H9 (cell line): Measurements from ENCODE around the gene NPC1. TPM values are rescaled to one million over a fixed set of nuclear protein-coding genes. Genes with fewer than 3 reads are reported as not detected.
A peak's percentile ranks its signal among the peaks of the same experiment; 100 is the strongest.

ENCODE experiments used
- DNase-seq: peaks from one replicate; pipeline ENCODE4 v3.0.0-alpha.2; 2017
- H2AFZ ChIP-seq: one replicate; pipeline ENCODE4 v1.6.1; 2013; ENCODE audit warnings: mild to moderate bottlenecking, low read length, control low read depth, moderate library complexity
- H2AK5ac ChIP-seq: 2 replicates; pipeline ENCODE4 v1.6.1; 2013; ENCODE audit warnings: low read length, control low read depth, mixed read lengths; ENCODE audit not compliant: insufficient read length
- H2BK120ac ChIP-seq: one replicate; pipeline ENCODE4 v1.6.1; 2013; ENCODE audit warnings: low read depth, mild to moderate bottlenecking, low read length, control low read depth, inconsistent platforms; ENCODE audit not compliant: poor library complexity, severe bottlenecking
- H2BK12ac ChIP-seq: 2 replicates; pipeline ENCODE4 v1.6.1; 2013; ENCODE audit warnings: low read length, control low read depth, mixed read lengths, low read depth; ENCODE audit not compliant: insufficient read length
- H2BK15ac ChIP-seq: 2 replicates; pipeline ENCODE4 v1.6.1; 2013; ENCODE audit warnings: low read depth, low read length, control low read depth
- H2BK20ac ChIP-seq: one replicate; pipeline ENCODE4 v1.6.1; 2013; ENCODE audit warnings: low read depth, mild to moderate bottlenecking, low read length, control low read depth, inconsistent platforms; ENCODE audit not compliant: poor library complexity, severe bottlenecking
- H2BK5ac ChIP-seq: 2 replicates; pipeline ENCODE4 v1.6.1; 2013; ENCODE audit warnings: low read length, control low read depth, mixed read lengths; ENCODE audit not compliant: insufficient read length
- H3K14ac ChIP-seq: 2 replicates; pipeline ENCODE4 v1.6.1; 2013; ENCODE audit warnings: low read length, control low read depth; ENCODE audit not compliant: insufficient read depth
- H3K18ac ChIP-seq: 2 replicates; pipeline ENCODE4 v1.6.1; 2013; ENCODE audit warnings: low read depth, mild to moderate bottlenecking, mixed read lengths, low read length, control low read depth; ENCODE audit not compliant: insufficient read length
- H3K23ac ChIP-seq: 2 replicates; pipeline ENCODE4 v1.6.1; 2013; ENCODE audit warnings: low read length, control low read depth, mixed read lengths, low read depth; ENCODE audit not compliant: insufficient read length
- H3K23me2 ChIP-seq: 2 replicates; pipeline ENCODE4 v1.6.1; 2013; ENCODE audit warnings: low read depth, mild to moderate bottlenecking, mixed read lengths, low read length, control low read depth; ENCODE audit not compliant: insufficient read length, poor library complexity, severe bottlenecking
- H3K27ac ChIP-seq: 2 replicates; pipeline ENCODE4 v1.5.1; 2013; ENCODE audit warnings: low read length, control low read depth, mixed read lengths, low read depth; ENCODE audit not compliant: insufficient read length
- H3K27me3 ChIP-seq: 2 replicates; pipeline ENCODE4 v1.6.1; 2013; ENCODE audit warnings: low read length, control low read depth, inconsistent platforms; ENCODE audit not compliant: insufficient read depth
- H3K4ac ChIP-seq: 2 replicates; pipeline ENCODE4 v1.6.1; 2013; ENCODE audit warnings: low read depth, mild to moderate bottlenecking, control low read depth, inconsistent platforms, low read length, moderate library complexity
- H3K4me1 ChIP-seq: 2 replicates; pipeline ENCODE4 v1.6.1; 2013; ENCODE audit warnings: low read length, control low read depth, inconsistent platforms; ENCODE audit not compliant: insufficient read depth
- H3K4me2 ChIP-seq: 2 replicates; pipeline ENCODE4 v1.6.1; 2013; ENCODE audit warnings: low read length, control low read depth, mixed read lengths; ENCODE audit not compliant: insufficient read length, insufficient read depth
- H3K56ac ChIP-seq: 2 replicates; pipeline ENCODE4 v1.6.1; 2013; ENCODE audit warnings: low read depth, mild to moderate bottlenecking, mixed read lengths, low read length, control low read depth; ENCODE audit not compliant: insufficient read length
- H3K79me1 ChIP-seq: 2 replicates; pipeline ENCODE4 v1.6.1; 2013; ENCODE audit warnings: low read depth, mild to moderate bottlenecking, moderate library complexity, low read length, control low read depth, inconsistent platforms; ENCODE audit not compliant: insufficient read depth, poor library complexity, severe bottlenecking
- H3K79me2 ChIP-seq: 2 replicates; pipeline ENCODE4 v1.6.1; 2013; ENCODE audit warnings: low read length, control low read depth, inconsistent platforms; ENCODE audit not compliant: insufficient read depth
- H3K9ac ChIP-seq: 2 replicates; pipeline ENCODE4 v1.6.1; 2013; ENCODE audit warnings: low read length, control low read depth, mixed read lengths; ENCODE audit not compliant: insufficient read length; ENCODE audit errors: extremely low read depth
- H3K9me3 ChIP-seq: one replicate; pipeline ENCODE4 v1.6.1; 2013; ENCODE audit warnings: low read depth, low read length, inconsistent platforms; ENCODE audit not compliant: control insufficient read depth
- H3T11ph ChIP-seq: one replicate; pipeline ENCODE4 v1.6.1; 2013; ENCODE audit warnings: mild to moderate bottlenecking, low read length, control low read depth, inconsistent platforms
- H4K20me1 ChIP-seq: one replicate; pipeline ENCODE4 v1.6.1; 2013; ENCODE audit not compliant: control insufficient read depth, insufficient read length, insufficient read depth
- H4K5ac ChIP-seq: 2 replicates; pipeline ENCODE4 v1.6.1; 2013; ENCODE audit warnings: low read depth, mild to moderate bottlenecking, mixed read lengths, low read length, control low read depth; ENCODE audit not compliant: insufficient read length
- H4K8ac ChIP-seq: replicated peaks from 2 replicates; pipeline ENCODE4 v1.6.1; 2013; ENCODE audit warnings: low read length, control low read depth, mixed read lengths, low read depth; ENCODE audit not compliant: insufficient read length
- H4K91ac ChIP-seq: 2 replicates; pipeline ENCODE4 v1.6.1; 2013; ENCODE audit warnings: low read depth, mild to moderate bottlenecking, moderate library complexity, mixed read lengths, low read length, control low read depth; ENCODE audit not compliant: insufficient read length
- H3K27ac Mint-ChIP-seq, 3 experiments: 2 replicates in 2 of 3; 3 replicates in 1 of 3; pipeline ENCODE4 v1.8.0; 2020 to 2021; ENCODE audit warnings: mixed read lengths in 3 of 3, mild to moderate bottlenecking in 1 of 3, moderate library complexity in 1 of 3
- H3K27me3 Mint-ChIP-seq: 2 replicates; pipeline ENCODE4 v1.8.0; 2021; ENCODE audit warnings: low read depth, mild to moderate bottlenecking, moderate library complexity, mixed read lengths
- H3K36me3 Mint-ChIP-seq, 3 experiments: 2 replicates in 2 of 3; 3 replicates in 1 of 3; pipeline ENCODE4 v1.8.0; 2020 to 2021; ENCODE audit warnings: low read depth in 3 of 3, mixed read lengths in 3 of 3; ENCODE audit not compliant: insufficient read depth in 1 of 3
- H3K4me1 Mint-ChIP-seq, 2 experiments: 2 replicates each; pipeline ENCODE4 v1.8.0; 2020; ENCODE audit warnings: mixed read lengths in 2 of 2
- H3K4me3 Mint-ChIP-seq, 2 experiments: 2 replicates in 1 of 2; 3 replicates in 1 of 2; pipeline ENCODE4 v1.8.0; 2020 to 2021; ENCODE audit warnings: mild to moderate bottlenecking in 2 of 2, mixed read lengths in 2 of 2, moderate library complexity in 1 of 2
- H3K9me3 Mint-ChIP-seq, 2 experiments: 2 replicates in 1 of 2; 3 replicates in 1 of 2; pipeline ENCODE4 v1.8.0; 2020; ENCODE audit warnings: mild to moderate bottlenecking in 2 of 2, mixed read lengths in 2 of 2, moderate library complexity in 1 of 2
- CTCF ChIP-seq: fragments of 200-600 bp; sonication (generic); conservative IDR thresholded peaks from 3 replicates; pipeline ENCODE4 v1.8.0; 2021; ENCODE audit warnings: antibody characterized with exemption, mild to moderate bottlenecking
- WGBS: extraction: QIAGEN DNeasy Blood & Tissue Kit; methylation state at CpG from one replicate; pipeline ENCODE4 v1.1.7; 2013; ENCODE audit warnings: missing lambda C conversion rate, low lambda C conversion rate, mixed read lengths; ENCODE audit not compliant: insufficient read length; ENCODE audit errors: extremely low coverage; 5-methylcytosine and 5-hydroxymethylcytosine counted together
- total RNA-seq: library from RNA; stranded (reverse); gene quantifications from 2 replicates; pipeline ENCODE4 v1.2.1, GENCODE V29; 2021

The NPC1 gene
- total RNA-seq, 1 experiment from 2014 or later, result 24.2 TPM

- Mint-ChIP-seq H3K27ac (peak overlapping the region in 1 of 3 experiments; percentile 45; a peak in 1 of 7 replicates), H3K9me3 (no peaks in the 10 kb centered on the region), H3K27me3 (no peaks in the 10 kb centered on the region), H3K36me3 (peaks cover 25 to 91% (median 80%) of the 10 kb centered on the region in 3 experiments; a peak in 6 of 7 replicates), H3K4me3 (no peak overlapping the region), H3K4me1 (no peaks in the 10 kb centered on the region)
- Histone ChIP-seq H3K79me1 (no peaks in the 10 kb centered on the region), H2AFZ (no peak overlapping the region), H3K27me3 (no peaks in the 10 kb centered on the region), H4K5ac (no peak overlapping the region), H2BK20ac (no peak overlapping the region), H2BK15ac (no peak overlapping the region), H3K23ac (no peak overlapping the region), H4K20me1 (no peaks in the 10 kb centered on the region), H2AK5ac (no peak overlapping the region), H3K9me3 (no peaks in the 10 kb centered on the region), H3K4me1 (no peaks in the 10 kb centered on the region), H3K23me2 (no peaks in the 10 kb centered on the region), H3K18ac (no peak overlapping the region), H3K9ac (no peak overlapping the region), H3K14ac (no peak overlapping the region), H3T11ph (no peak overlapping the region), H3K56ac (no peak overlapping the region), H3K27ac (no peak overlapping the region), H3K79me2 (no peaks in the 10 kb centered on the region), H3K4me2 (no peak overlapping the region), H4K8ac (no peak overlapping the region), H2BK120ac (no peak overlapping the region), H2BK5ac (no peak overlapping the region), H2BK12ac (no peak overlapping the region), H3K4ac (no peak overlapping the region), H4K91ac (no peak overlapping the region)
- WGBS, result no CpG with 5 or more reads among the region's 6 CpGs
- no peak for DNase-seq
- TF ChIP-seq CTCF, result no peak
Measured at GRCh38 chr18:23538870-23539269, 47.4 kb downstream of the NPC1 start.
